Hypothalamus (tissue), 51 donors: ENCODE measurements around the gene PRKAR2B.

Experiments used
- DNase-seq, 51 donors: peaks; one replicate each; lab custom pipeline; 2025; lab: John Stamatoyannopoulos, UW

PRKAR2B gene

GRCh38 chr7:107044347-107045194, at the start of gene PRKAR2B:
Gene PRKAR2B (plus strand): TSS chr7:107044705. CDS start chr7:107044908, 203 bp downstream.
- peak; percentile 16 to 89 (median 77) for DNase-seq

GRCh38 chr7:106994833-106995232, 49.7 kb upstream of the PRKAR2B start:
- DNase-seq, result no peak

DNA sequence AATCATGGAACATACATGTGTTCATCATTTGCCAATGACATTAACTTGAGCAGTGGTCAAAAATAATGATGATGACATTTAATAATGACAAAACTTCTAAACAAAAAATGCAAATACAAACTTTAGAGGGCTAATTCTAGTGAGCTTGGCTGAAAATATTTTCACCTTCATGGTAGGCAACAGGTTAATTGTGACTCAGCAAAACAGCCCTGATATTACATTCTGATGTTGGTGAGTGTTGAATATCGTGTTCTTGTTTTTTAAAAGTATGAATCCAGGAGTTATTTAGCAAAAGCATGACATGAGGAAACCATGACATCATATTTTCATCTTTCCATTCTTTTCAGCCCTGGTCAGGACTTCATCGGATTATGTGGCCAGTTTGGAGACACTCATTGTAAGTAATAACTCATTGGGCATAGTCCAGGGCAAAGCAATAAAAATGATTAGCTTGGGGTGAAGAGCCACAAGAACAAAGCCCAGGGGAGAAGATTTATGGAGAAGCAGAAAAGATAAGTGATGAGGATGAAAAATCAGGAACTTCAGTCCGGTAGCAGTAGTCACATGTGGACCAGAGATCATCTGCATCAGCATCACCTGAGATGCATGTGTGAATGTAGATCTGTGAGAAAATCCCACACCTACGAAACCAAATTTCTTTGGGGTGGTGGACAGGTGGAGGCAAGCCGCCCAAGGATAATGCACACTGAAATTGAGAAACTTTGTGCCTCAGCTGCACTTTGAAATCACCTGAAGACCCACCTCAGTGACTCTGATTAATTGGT, 46.8 kb upstream of the PRKAR2B start:
- DNase-seq, result no peak

DNA sequence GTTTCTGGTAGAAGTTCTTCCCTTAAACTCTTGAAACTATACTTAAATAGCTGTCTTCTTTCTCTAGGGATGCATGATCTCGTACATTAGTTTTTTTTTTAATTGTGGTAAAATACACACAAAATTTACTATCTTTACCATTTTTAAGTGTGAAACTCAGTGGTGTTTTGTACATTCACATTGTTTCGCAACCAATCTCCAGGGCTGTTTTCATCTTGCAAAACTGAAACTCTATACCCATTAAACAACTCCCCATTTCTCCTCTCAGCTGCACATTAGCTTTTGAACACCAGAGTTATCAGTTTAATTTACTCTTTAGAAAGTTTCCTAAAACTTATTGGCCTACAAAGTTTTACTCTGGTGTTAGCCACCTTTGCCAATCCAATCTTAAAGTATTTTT, 45.5 kb upstream of the PRKAR2B start:
- DNase-seq, result no peak

DNA sequence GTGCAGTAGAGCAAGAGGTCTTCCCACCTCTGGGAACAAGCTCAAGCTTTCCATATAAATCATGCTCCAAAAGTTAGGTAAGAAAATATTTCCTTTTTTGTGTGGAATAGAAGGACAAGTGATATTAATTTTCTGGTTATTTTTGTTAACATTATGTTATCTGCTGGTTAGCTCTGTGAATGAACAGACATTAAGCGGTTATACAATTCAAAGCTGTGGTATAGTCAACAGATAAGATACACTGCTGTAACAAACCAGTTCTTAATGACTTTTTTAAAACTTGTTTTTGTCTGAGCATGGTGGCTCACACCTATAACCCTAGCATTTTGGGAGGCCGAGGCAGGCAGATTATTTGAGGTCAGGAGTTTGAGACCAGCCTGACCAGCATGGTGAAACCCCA, 43.0 kb upstream of the PRKAR2B start:
- DNase-seq, result no peak

DNA sequence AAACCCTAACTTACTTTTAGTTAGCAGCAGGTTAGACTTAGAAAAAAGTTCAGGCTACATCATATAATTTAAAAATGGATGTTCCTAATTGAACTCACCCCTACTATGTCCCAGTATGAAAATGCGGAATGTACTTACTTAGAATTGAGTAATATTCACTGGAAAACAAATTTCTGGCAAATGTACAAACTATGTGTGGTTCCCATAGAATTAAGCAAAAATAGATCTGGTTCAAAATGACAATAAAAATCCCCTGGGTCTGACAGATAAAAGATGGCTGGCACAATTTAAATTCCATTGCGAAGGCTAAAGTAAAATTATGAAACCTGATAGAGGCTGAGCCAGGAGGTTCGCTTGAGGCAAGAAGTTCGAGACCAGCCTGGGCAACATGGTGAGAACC, 42.4 kb upstream of the PRKAR2B start:
- no peak for DNase-seq

- DNase-seq, result no peak
Observed at GRCh38 chr7:107002529-107002998, 41.9 kb upstream of the PRKAR2B start.

- DNase-seq, result no peak
Observed at GRCh38 chr7:107007007-107007891, 37.3 kb upstream of the PRKAR2B start.

GRCh38 chr7:107007892-107008287, 36.6 kb upstream of the PRKAR2B start:
- no peak for DNase-seq

- DNase-seq, result no peak
Observed at GRCh38 chr7:107009846-107010203, 34.7 kb upstream of the PRKAR2B start.

- no peak for DNase-seq
Observed at GRCh38 chr7:107012691-107013090, 31.8 kb upstream of the PRKAR2B start.

DNA sequence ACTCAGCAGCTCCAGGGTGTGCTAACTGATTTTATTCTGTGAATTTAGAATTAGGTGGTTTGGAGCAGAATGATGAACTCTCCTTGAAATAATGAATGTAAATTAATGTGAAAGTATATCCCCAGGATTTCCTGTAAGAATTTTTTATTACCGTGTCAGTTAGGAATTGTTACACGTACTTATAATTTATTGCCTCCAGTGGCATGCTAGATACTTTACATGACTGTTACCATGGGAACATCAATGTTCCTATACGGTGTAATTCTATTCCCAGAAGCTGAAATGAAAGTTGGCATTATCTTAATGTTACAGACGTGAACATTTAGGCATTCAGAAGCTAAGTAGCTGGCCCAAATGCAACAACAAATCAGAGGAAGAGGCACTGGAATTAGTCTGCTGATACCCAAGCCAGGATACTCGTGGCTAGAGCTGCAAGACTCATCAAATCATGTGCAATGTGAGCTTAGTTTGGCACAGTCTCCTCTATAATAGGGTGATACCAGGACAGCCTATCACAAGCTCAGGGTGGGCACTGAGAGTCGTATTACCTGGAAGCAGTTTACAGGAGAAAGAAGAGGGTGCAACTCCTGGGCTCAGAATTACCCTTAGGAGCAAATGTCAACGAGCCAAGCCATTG, 30.0 kb upstream of the PRKAR2B start:
- DNase-seq, result no peak

DNA sequence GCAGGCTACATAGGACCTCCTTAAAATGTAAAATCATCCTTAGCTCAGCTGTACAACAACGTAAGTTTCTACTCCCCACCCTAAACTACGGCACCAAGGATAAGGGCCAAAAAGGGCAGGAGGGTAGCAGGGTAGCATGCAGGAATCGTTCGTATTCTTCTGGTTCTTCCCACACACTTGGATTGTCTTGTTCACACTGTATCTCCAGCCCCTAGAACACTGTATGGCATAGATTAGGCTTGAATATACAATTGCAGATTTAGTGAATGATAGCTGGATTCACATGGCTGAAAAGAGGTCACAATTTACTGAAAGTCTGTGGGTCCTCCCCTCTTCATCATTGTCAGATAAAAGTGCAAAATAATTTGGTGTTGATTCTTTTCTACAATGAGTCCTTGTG, 28.2 kb upstream of the PRKAR2B start:
- no peak for DNase-seq

GRCh38 chr7:107017965-107018719, 26.4 kb upstream of the PRKAR2B start:
- no peak for DNase-seq

GRCh38 chr7:107020400-107020799, 24.1 kb upstream of the PRKAR2B start:
- DNase-seq, result no peak

- DNase-seq, result no peak
Observed at GRCh38 chr7:107021600-107021999, 22.9 kb upstream of the PRKAR2B start.

GRCh38 chr7:107023522-107024151, 20.9 kb upstream of the PRKAR2B start:
- no peak for DNase-seq

- no peak for DNase-seq
Observed at GRCh38 chr7:107024906-107025305, 19.6 kb upstream of the PRKAR2B start.

DNA sequence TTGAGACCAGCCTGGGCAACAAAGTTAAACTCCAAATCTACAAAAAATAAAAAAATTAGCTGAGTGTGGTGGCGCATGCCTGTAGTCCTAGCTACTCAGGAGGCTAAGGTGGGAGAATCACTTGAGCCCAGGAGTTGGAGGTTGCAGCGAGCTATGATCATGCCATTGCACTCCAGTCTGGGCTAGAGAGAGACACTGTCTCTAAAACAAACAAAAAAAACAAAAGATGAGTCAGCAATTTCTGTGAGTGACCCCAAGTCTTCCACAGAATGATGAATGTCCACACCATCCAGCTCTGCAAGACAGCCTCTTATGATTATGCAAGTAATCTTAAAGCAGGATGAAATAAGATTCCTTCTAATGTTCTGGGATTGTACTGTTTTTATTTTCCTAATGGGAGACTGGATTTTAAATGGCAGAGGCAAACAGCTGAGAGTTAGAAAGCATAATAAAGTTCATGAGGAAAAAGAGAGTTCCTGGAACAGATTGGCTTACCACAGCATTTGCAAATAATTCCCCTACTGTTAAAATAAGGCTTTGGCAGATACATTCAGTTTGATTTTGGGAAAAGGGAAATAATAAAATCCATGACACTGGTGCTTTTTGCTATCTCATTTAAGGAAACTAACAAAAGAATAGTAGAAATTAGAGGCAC, 18.9 kb upstream of the PRKAR2B start:
- no peak for DNase-seq
